ENCODE data around the gene UPK3BL2. TPM values are rescaled to one million over a fixed set of nuclear protein-coding genes. Genes with fewer than 3 reads are reported as not detected.
A peak's percentile ranks its signal among the peaks of the same experiment; 100 is the strongest.
"Not testable (repeated sequence)": the region's sequence is repeated elsewhere in the genome, so short reads cannot be mapped to it uniquely, and the experiment has no call there.

UPK3BL2 gene
- total and polyA plus RNA-seq, 2 of the 4 experiments (the other 2 are of a cell fraction), result 0.18 to 5.7 TPM

DNA sequence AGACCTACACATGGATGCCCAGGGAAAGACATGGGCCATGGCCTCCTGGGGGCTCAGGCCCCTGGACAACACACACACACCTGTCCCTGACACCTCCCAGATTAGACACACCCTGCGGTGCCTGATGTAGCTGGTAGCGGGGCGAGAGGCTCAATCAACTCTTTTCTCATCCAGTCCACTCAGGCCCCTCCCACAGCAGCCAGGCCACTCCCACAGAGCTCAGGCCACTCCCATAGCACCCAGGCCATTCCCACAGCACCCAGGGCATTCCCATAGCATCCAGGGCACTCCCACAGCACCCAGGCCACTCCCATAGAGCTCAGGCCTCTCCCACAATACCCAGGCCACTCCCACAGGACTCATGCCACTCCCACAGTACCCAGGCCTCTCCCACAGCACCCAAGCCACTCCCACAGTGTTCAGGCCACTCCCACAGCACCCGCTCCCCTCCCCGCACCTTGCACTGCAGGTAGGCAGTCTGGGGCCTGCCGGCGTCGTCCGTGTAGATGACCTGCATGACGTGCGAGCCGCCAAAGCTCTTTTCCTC, 52.9 kb downstream of the UPK3BL2 start:
- H3K18ac ChIP-seq (ENCODE audit: low read depth, low read length); BruUV-seq (replicated peaks); H3K27me3 ChIP-seq (ENCODE audit: control insufficient read depth, insufficient read depth, low read length); H3K79me1 ChIP-seq (ENCODE audit: low read depth in 1 of 2, low read length in 2 of 2); in situ Hi-C loops (cut with MboI; ENCODE audit: low sequenced_read_pairs); H3K4ac ChIP-seq (ENCODE audit: low read depth, low read length); H2AK5ac ChIP-seq (ENCODE audit: low read depth, low read length); CTCF ChIA-PET; H2BK120ac ChIP-seq (ENCODE audit: low read depth, low read length); H4K20me1 ChIP-seq (ENCODE audit: insufficient read depth, low read length); dilution Hi-C loops (cut with HindIII; ENCODE audit: low sequenced_read_pairs, unreplicated experiment); H3K36me3 ChIP-seq (ENCODE audit: control insufficient read depth, insufficient read depth, low read length); H2BK20ac ChIP-seq (ENCODE audit: low read depth, low read length); DNase-seq; intact Hi-C loops (cut with micrococcal nuclease); H3K9ac ChIP-seq (ENCODE audit: low read depth, low read length); H3K27ac ChIP-seq (ENCODE audit: insufficient read depth, low read length); H3K4me1 ChIP-seq (ENCODE audit: control insufficient read depth, insufficient read depth, low read length); H3K4me3 ChIP-seq (ENCODE audit: insufficient read depth, low read depth, low read length); H3K9me3 ChIP-seq (ENCODE audit: control insufficient read depth, insufficient read depth, low read length); H3K23ac ChIP-seq (ENCODE audit: low read depth, low read length); H4K8ac ChIP-seq (ENCODE audit: low read depth in 2 of 2, low read length in 2 of 2); H3K56ac ChIP-seq (ENCODE audit: extremely low read depth, insufficient read depth, low read length); H4K5ac ChIP-seq (ENCODE audit: low read depth, low read length); POLR2A ChIA-PET (ENCODE audit: unreplicated experiment); H3K14ac ChIP-seq (replicated peaks; ENCODE audit: low read depth, low read length); H2BK15ac ChIP-seq (ENCODE audit: low read depth, low read length); H3K4me2 ChIP-seq (ENCODE audit: low read depth, low read length); H2AK9ac ChIP-seq (replicated peaks; ENCODE audit: low read depth, low read length, poor library complexity); H2BK5ac ChIP-seq (ENCODE audit: low read depth, low read length, poor library complexity, severe bottlenecking); H2AFZ ChIP-seq (replicated peaks; ENCODE audit: low read length, poor library complexity); H3K9me1 ChIP-seq (ENCODE audit: insufficient read depth, low read length); H4K91ac ChIP-seq (ENCODE audit: insufficient read depth, low read depth, low read length): not testable (repeated sequence)
- no CpG with 5 or more reads among the region's 12 CpGs for WGBS, 2 experiments (ENCODE audit: extremely low coverage in 2 of 2, insufficient read length in 1 of 2)
- peak; percentile 91 for ATAC-seq (ENCODE audit: low read depth)

Other genes starting within 250 kb of the UPK3BL2 start
- gene SPDYE6, start 187.3 kb downstream of the UPK3BL2 start, total RNA-seq (2012; rRNA removed), result not detected in 2 replicates
- gene SPDYE6, start 187.3 kb downstream of the UPK3BL2 start, polyA plus RNA-seq (2012; rRNA removed), result not detected in 2 replicates
- gene PRKRIP1, start 147.3 kb downstream of the UPK3BL2 start, total RNA-seq (2012; rRNA removed), result 6.5 and 9.4 TPM in 2 replicates
- 21.6 and 21.8 TPM in 2 replicates for gene PRKRIP1, start 147.3 kb downstream of the UPK3BL2 start, polyA plus RNA-seq (2012; rRNA removed)
- gene ORAI2, start 110.1 kb downstream of the UPK3BL2 start, total RNA-seq (2012; rRNA removed), result 52.0 and 52.2 TPM in 2 replicates
- 58.3 and 73.5 TPM in 2 replicates for gene ORAI2, start 110.1 kb downstream of the UPK3BL2 start, polyA plus RNA-seq (2012; rRNA removed)
- gene ALKBH4, start 78.8 kb downstream of the UPK3BL2 start, total RNA-seq (2012; rRNA removed), result 6.1 and 7.2 TPM in 2 replicates
- gene ALKBH4, start 78.8 kb downstream of the UPK3BL2 start, polyA plus RNA-seq (2012; rRNA removed), result 7.4 and 8.1 TPM in 2 replicates
- gene LRWD1, start 78.7 kb downstream of the UPK3BL2 start, total RNA-seq (2012; rRNA removed), result 13.3 and 20.3 TPM in 2 replicates
- 27.2 and 31.6 TPM in 2 replicates for gene LRWD1, start 78.7 kb downstream of the UPK3BL2 start, polyA plus RNA-seq (2012; rRNA removed)
- gene POLR2J, start 64.8 kb downstream of the UPK3BL2 start, total RNA-seq (2012; rRNA removed), result 20.8 and 31.1 TPM in 2 replicates
- 92.6 and 134 TPM in 2 replicates for gene POLR2J, start 64.8 kb downstream of the UPK3BL2 start, polyA plus RNA-seq (2012; rRNA removed)
- gene RASA4B, start 25.9 kb downstream of the UPK3BL2 start, total RNA-seq (2012; rRNA removed), result 1.8 and 3.3 TPM in 2 replicates
- gene RASA4B, start 25.9 kb downstream of the UPK3BL2 start, polyA plus RNA-seq (2012; rRNA removed), result 7.7 and 9.3 TPM in 2 replicates
- not detected in 2 replicates for gene SPDYE2, start 7.5 kb upstream of the UPK3BL2 start, total RNA-seq (2012; rRNA removed)
- gene SPDYE2, start 7.5 kb upstream of the UPK3BL2 start, polyA plus RNA-seq (2012; rRNA removed), result not detected in 2 replicates
- gene POLR2J3, start 28.9 kb upstream of the UPK3BL2 start, total RNA-seq (2012; rRNA removed), result 13.1 and 14.2 TPM in 2 replicates
- 9.3 and 14.7 TPM in 2 replicates for gene POLR2J3, start 28.9 kb upstream of the UPK3BL2 start, polyA plus RNA-seq (2012; rRNA removed)
- 3.3 and 3.8 TPM in 2 replicates for gene RASA4, start 73.1 kb upstream of the UPK3BL2 start, total RNA-seq (2012; rRNA removed)
- gene RASA4, start 73.1 kb upstream of the UPK3BL2 start, polyA plus RNA-seq (2012; rRNA removed), result 18.6 and 21.4 TPM in 2 replicates
- 1.6 and 2.8 TPM in 2 replicates for gene UPK3BL1, start 99.1 kb upstream of the UPK3BL2 start, total RNA-seq (2012; rRNA removed)
- 21.1 and 23.9 TPM in 2 replicates for gene UPK3BL1, start 99.1 kb upstream of the UPK3BL2 start, polyA plus RNA-seq (2012; rRNA removed)
- not detected in 2 replicates for gene SPDYE2B, start 106.6 kb upstream of the UPK3BL2 start, total RNA-seq (2012; rRNA removed)
- gene SPDYE2B, start 106.6 kb upstream of the UPK3BL2 start, polyA plus RNA-seq (2012; rRNA removed), result not detected in 2 replicates
- 0.83 and 1.3 TPM in 2 replicates for gene POLR2J2, start 128.0 kb upstream of the UPK3BL2 start, total RNA-seq (2012; rRNA removed)
- gene POLR2J2, start 128.0 kb upstream of the UPK3BL2 start, polyA plus RNA-seq (2012; rRNA removed), result 1.3 and 1.6 TPM in 2 replicates
- 4.3 and 6.4 TPM in 2 replicates for gene FAM185A, start 205.3 kb upstream of the UPK3BL2 start, total RNA-seq (2012; rRNA removed)
- 3.0 and 3.6 TPM in 2 replicates for gene FAM185A, start 205.3 kb upstream of the UPK3BL2 start, polyA plus RNA-seq (2012; rRNA removed)